ENCODE results near the gene RAP1GAP2.

RAP1GAP2 gene

DNA sequence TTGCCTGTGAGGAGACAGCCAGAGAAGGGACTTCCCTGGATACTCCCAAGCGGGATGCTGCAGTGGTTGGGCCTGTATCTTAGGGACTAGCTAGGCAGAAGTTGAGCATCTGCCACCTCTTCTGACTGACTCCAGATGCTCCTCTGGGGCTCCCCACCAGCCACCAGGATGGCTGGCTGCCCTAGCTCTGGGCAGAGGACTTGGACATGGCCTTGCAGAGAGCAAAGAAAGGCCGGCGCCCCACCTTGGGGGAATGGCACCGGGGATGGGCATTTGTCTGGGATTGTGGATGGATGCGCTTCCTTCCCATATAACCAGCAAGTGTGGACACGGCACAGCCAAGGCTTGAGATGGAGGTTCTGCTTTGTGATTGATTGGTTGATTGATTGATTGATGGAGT, 198.2 kb downstream of the RAP1GAP2 start:
- ATAC-seq (ENCODE audit: insufficient read depth, low read depth) (no peak), DNase-seq (no peak)
- Histone ChIP-seq H3K9ac (ENCODE audit: low read depth, low read length) (no peak overlapping the region), H3K79me2 (ENCODE audit: insufficient read depth, low read length) (no peaks in the 10 kb centered on the region), H3K4me1 (ENCODE audit: insufficient read depth, low read length) (no peaks in the 10 kb centered on the region), H3K9me3 (ENCODE audit: insufficient read depth, low read length, severe bottlenecking) (no peaks in the 10 kb centered on the region), H4K20me1 (ENCODE audit: insufficient read depth, low read length) (no peaks in the 10 kb centered on the region), H2AFZ (ENCODE audit: low read depth, low read length) (no peak overlapping the region), H3K36me3 (ENCODE audit: insufficient read depth, low read length) (no peaks in the 10 kb centered on the region), H3K27me3 (ENCODE audit: insufficient read depth, low read length, poor library complexity) (no peaks in the 10 kb centered on the region), H3K4me2 (ENCODE audit: insufficient read depth, low read length) (no peak overlapping the region), H3K4me3 (ENCODE audit: low read depth in 1 of 2, low read length in 2 of 2) (no peak overlapping the region), H3K27ac (ENCODE audit: low read length) (no peak overlapping the region)
- no peak for TF ChIP-seq EZH2 (IDR thresholded peaks at IDR 0.05; ENCODE audit: borderline replicate concordance, low read depth, low read length, severe bottlenecking)
- TF ChIP-seq, protein P1, sequence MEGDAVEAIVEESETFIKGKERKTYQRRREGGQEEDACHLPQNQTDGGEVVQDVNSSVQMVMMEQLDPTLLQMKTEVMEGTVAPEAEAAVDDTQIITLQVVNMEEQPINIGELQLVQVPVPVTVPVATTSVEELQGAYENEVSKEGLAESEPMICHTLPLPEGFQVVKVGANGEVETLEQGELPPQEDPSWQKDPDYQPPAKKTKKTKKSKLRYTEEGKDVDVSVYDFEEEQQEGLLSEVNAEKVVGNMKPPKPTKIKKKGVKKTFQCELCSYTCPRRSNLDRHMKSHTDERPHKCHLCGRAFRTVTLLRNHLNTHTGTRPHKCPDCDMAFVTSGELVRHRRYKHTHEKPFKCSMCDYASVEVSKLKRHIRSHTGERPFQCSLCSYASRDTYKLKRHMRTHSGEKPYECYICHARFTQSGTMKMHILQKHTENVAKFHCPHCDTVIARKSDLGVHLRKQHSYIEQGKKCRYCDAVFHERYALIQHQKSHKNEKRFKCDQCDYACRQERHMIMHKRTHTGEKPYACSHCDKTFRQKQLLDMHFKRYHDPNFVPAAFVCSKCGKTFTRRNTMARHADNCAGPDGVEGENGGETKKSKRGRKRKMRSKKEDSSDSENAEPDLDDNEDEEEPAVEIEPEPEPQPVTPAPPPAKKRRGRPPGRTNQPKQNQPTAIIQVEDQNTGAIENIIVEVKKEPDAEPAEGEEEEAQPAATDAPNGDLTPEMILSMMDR (IDR thresholded peaks at IDR 0.05; ENCODE audit: borderline replicate concordance, extremely low read depth, low read length, poor library complexity, severe bottlenecking), result no peak

DNA sequence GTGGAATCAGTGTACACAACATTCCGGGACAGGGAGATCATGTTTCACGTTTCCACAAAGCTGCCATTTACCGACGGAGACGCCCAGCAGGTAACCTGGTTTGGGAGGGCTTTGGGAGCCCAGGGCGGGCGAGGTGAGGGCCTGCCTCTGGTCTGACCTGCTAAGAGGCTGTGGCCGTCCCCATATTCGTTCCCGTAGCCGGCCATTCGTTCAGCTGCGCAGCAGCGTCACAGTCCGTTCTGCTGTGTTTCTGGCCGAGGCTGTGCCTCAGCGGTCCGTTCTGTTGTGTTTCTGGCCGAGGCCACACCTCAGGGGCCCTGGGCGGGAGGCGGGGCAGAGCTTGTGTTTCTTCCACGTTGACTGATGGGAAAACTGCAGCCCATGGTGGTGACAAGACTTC, 199.1 kb downstream of the RAP1GAP2 start:
- H3K4me3 ChIP-seq (ENCODE audit: low read depth in 1 of 2, low read length in 2 of 2), result no peak overlapping the region
- TF ChIP-seq, protein P1 (IDR thresholded peaks at IDR 0.05; ENCODE audit: borderline replicate concordance, extremely low read depth, low read length, poor library complexity, severe bottlenecking), result no peak
- TF ChIP-seq EZH2 (IDR thresholded peaks at IDR 0.05; ENCODE audit: borderline replicate concordance, low read depth, low read length, severe bottlenecking), result no peak
- H3K27ac ChIP-seq (ENCODE audit: low read length), result no peak overlapping the region
- ATAC-seq (ENCODE audit: insufficient read depth, low read depth) (no peak), DNase-seq (no peak)
- no peak overlapping the region for H3K4me2 ChIP-seq (ENCODE audit: insufficient read depth, low read length)
- no peaks in the 10 kb centered on the region for H3K9me3 ChIP-seq (ENCODE audit: insufficient read depth, low read length, severe bottlenecking)
- no peaks in the 10 kb centered on the region for H3K36me3 ChIP-seq (ENCODE audit: insufficient read depth, low read length)
- no peaks in the 10 kb centered on the region for H3K4me1 ChIP-seq (ENCODE audit: insufficient read depth, low read length)
- no peaks in the 10 kb centered on the region for H3K79me2 ChIP-seq (ENCODE audit: insufficient read depth, low read length)
- H4K20me1 ChIP-seq (ENCODE audit: insufficient read depth, low read length), result no peaks in the 10 kb centered on the region
- no peaks in the 10 kb centered on the region for H3K27me3 ChIP-seq (ENCODE audit: insufficient read depth, low read length, poor library complexity)
- H2AFZ ChIP-seq (ENCODE audit: low read depth, low read length), result no peak overlapping the region
- no peak overlapping the region for H3K9ac ChIP-seq (ENCODE audit: low read depth, low read length)

- TF ChIP-seq, protein P1 (IDR thresholded peaks at IDR 0.05; ENCODE audit: borderline replicate concordance, extremely low read depth, low read length, poor library complexity, severe bottlenecking), result no peak
- no peak for TF ChIP-seq EZH2 (IDR thresholded peaks at IDR 0.05; ENCODE audit: borderline replicate concordance, low read depth, low read length, severe bottlenecking)
- H3K4me3 ChIP-seq (ENCODE audit: low read depth in 1 of 2, low read length in 2 of 2), result no peak overlapping the region
- H3K4me1 ChIP-seq (ENCODE audit: insufficient read depth, low read length), result no peaks in the 10 kb centered on the region
- no peaks in the 10 kb centered on the region for H3K9me3 ChIP-seq (ENCODE audit: insufficient read depth, low read length, severe bottlenecking)
- DNase-seq (no peak), ATAC-seq (ENCODE audit: insufficient read depth, low read depth) (no peak)
- no peaks in the 10 kb centered on the region for H3K27me3 ChIP-seq (ENCODE audit: insufficient read depth, low read length, poor library complexity)
- H3K4me2 ChIP-seq (ENCODE audit: insufficient read depth, low read length), result no peak overlapping the region
- no peak overlapping the region for H3K9ac ChIP-seq (ENCODE audit: low read depth, low read length)
- no peaks in the 10 kb centered on the region for H3K36me3 ChIP-seq (ENCODE audit: insufficient read depth, low read length)
- H3K27ac ChIP-seq (ENCODE audit: low read length), result no peak overlapping the region
- H4K20me1 ChIP-seq (ENCODE audit: insufficient read depth, low read length), result no peaks in the 10 kb centered on the region
- no peak overlapping the region for H2AFZ ChIP-seq (ENCODE audit: low read depth, low read length)
- H3K79me2 ChIP-seq (ENCODE audit: insufficient read depth, low read length), result no peaks in the 10 kb centered on the region
These were observed 199.9 kb downstream of the RAP1GAP2 start for GRCh38 chr17:2995886-2996809.

Measured in DND-41 (cell line).